Measurements from ENCODE around the gene BMPR1A.

BMPR1A gene

GRCh38 chr10:86820509-86820908 lies 64.1 kb downstream of the BMPR1A start:
- TF ChIP-seq, protein P1, sequence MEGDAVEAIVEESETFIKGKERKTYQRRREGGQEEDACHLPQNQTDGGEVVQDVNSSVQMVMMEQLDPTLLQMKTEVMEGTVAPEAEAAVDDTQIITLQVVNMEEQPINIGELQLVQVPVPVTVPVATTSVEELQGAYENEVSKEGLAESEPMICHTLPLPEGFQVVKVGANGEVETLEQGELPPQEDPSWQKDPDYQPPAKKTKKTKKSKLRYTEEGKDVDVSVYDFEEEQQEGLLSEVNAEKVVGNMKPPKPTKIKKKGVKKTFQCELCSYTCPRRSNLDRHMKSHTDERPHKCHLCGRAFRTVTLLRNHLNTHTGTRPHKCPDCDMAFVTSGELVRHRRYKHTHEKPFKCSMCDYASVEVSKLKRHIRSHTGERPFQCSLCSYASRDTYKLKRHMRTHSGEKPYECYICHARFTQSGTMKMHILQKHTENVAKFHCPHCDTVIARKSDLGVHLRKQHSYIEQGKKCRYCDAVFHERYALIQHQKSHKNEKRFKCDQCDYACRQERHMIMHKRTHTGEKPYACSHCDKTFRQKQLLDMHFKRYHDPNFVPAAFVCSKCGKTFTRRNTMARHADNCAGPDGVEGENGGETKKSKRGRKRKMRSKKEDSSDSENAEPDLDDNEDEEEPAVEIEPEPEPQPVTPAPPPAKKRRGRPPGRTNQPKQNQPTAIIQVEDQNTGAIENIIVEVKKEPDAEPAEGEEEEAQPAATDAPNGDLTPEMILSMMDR (conservative IDR thresholded peaks at IDR 0.05): no peak
- H3K27ac ChIP-seq: no peak overlapping the region

- TF ChIP-seq, protein P1 (conservative IDR thresholded peaks at IDR 0.05): no peak
- H3K27ac ChIP-seq: no peak overlapping the region
Observed at GRCh38 chr10:86821388-86821999, 65.1 kb downstream of the BMPR1A start.

- TF ChIP-seq, protein P1 (conservative IDR thresholded peaks at IDR 0.05): no peak
- no peak overlapping the region for H3K27ac ChIP-seq
Observed at GRCh38 chr10:86823565-86823964, 67.1 kb downstream of the BMPR1A start.

GRCh38 chr10:86824151-86824550 lies 67.7 kb downstream of the BMPR1A start:
- no peak overlapping the region for H3K27ac ChIP-seq
- TF ChIP-seq, protein P1 (conservative IDR thresholded peaks at IDR 0.05): no peak

GRCh38 chr10:86825366-86825765 lies 68.9 kb downstream of the BMPR1A start:
- TF ChIP-seq, protein P1 (conservative IDR thresholded peaks at IDR 0.05): no peak

DNA sequence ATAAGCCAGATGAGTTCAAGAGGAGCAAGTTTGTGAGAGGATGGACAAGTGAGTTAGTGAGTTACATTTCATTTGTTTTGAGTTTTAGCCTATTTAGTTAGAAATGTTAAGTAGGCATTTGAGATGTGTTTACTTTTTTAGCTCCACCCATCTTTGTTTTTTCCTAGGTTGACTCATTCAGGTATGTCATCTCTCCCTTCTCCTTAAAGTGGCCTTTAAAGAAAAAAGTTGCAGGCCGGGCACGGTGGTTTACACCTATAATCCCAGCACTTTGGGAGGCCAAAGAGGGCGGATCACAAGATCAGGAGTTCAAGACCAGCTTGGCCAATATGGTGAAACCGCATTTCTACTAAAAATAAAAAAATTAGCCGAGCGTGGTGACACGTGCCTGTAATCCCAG lies 71.2 kb downstream of the BMPR1A start:
- no peak overlapping the region for H3K27ac ChIP-seq
- TF ChIP-seq, protein P1 (conservative IDR thresholded peaks at IDR 0.05): no peak

More at GRCh38 chr10:86825366-86825765, 68.9 kb downstream of the BMPR1A start:
- H3K27ac ChIP-seq: no peak overlapping the region

GRCh38 chr10:86828145-86828544 lies 71.7 kb downstream of the BMPR1A start:
- TF ChIP-seq, protein P1 (conservative IDR thresholded peaks at IDR 0.05): no peak
- H3K27ac ChIP-seq: no peak overlapping the region

All from VCaP (cell line).